H1 (cell line): ENCODE data around the gene FAM53A. TPM values are rescaled to one million over a fixed set of nuclear protein-coding genes. Genes with fewer than 3 reads are reported as not detected.

Source experiments
- CTCF ChIA-PET: fragments of 300-600 bp; sonication (Branson Sonifier 250); formaldehyde crosslinking; loops from one replicate; lab custom pipeline; 2021; ENCODE audit not compliant: partially characterized antibody; lab: Charles Lee
- POLR2A ChIA-PET: fragments of 300-600 bp; sonication (Branson Sonifier 250); formaldehyde crosslinking; loops from one replicate; lab custom pipeline; 2021; ENCODE audit warnings: inconsistent platforms; ENCODE audit not compliant: partially characterized antibody; lab: Charles Lee
- DNase-seq, 2 experiments: peaks; one replicate each; pipeline versions ENCODE4 v3.0.0 to v3.0.0-alpha.2; 2010 to 2022; ENCODE audit warnings: low spot score in 2 of 2, low read depth in 1 of 2, mixed read lengths in 1 of 2
- FAIRE-seq: peaks from 2 replicates; lab custom pipeline; 2011; peaks lifted over from hg19 to GRCh38; lab: Jason Lieb, UNC
- H2AFZ ChIP-seq: 2 replicates; pipeline ENCODE4 v1.8.1; 2012; ENCODE audit warnings: low read length, inconsistent platforms
- H2AK5ac ChIP-seq: 2 replicates; pipeline ENCODE4 v1.6.1; 2013; ENCODE audit warnings: low read depth, low read length
- H2BK120ac ChIP-seq: replicated peaks from 2 replicates; pipeline ENCODE3; 2013; ENCODE audit warnings: low read depth, low read length, inconsistent platforms
- H2BK12ac ChIP-seq: 2 replicates; pipeline ENCODE4 v1.6.1; 2013; ENCODE audit warnings: low read depth, low read length
- H2BK15ac ChIP-seq: 2 replicates; pipeline ENCODE4 v1.6.1; 2013; ENCODE audit warnings: low read length
- H2BK20ac ChIP-seq: 2 replicates; pipeline ENCODE4 v1.6.1; 2013; ENCODE audit warnings: low read length
- H2BK5ac ChIP-seq: 2 replicates; pipeline ENCODE4 v1.6.1; 2013; ENCODE audit warnings: low read depth, low read length
- H3K14ac ChIP-seq: 2 replicates; pipeline ENCODE4 v1.6.1; 2013; ENCODE audit warnings: inconsistent platforms; ENCODE audit not compliant: insufficient read length
- H3K18ac ChIP-seq: 2 replicates; pipeline ENCODE4 v1.6.1; 2013; ENCODE audit warnings: low read length; ENCODE audit errors: extremely low read depth
- H3K23ac ChIP-seq: 2 replicates; pipeline ENCODE4 v1.6.1; 2013; ENCODE audit warnings: inconsistent platforms; ENCODE audit not compliant: insufficient read length
- H3K23me2 ChIP-seq: 2 replicates; pipeline ENCODE4 v1.6.1; 2013; ENCODE audit warnings: low read depth, low read length
- H3K27ac ChIP-seq: 2 replicates; pipeline ENCODE4 v1.6.1; 2011; ENCODE audit warnings: low read depth, low read length, inconsistent platforms
- H3K27me3 ChIP-seq, 4 experiments: replicated peaks in 1 of 4; 1 replicate in 1 of 4; 2 replicates in 3 of 4; pipeline versions ENCODE4 v1.6.1 to v1.8.1; 2011 to 2013; ENCODE audit warnings: low read length in 3 of 4, mild to moderate bottlenecking in 3 of 4, inconsistent platforms in 2 of 4, mixed read lengths in 2 of 4, moderate library complexity in 1 of 4; ENCODE audit not compliant: control insufficient read depth in 3 of 4, insufficient read depth in 3 of 4; ENCODE audit errors: extremely low read depth in 1 of 4
- H3K36me3 ChIP-seq, 4 experiments: 2 replicates each; pipeline versions ENCODE4 v1.6.1 to v1.8.1; 2011 to 2013; ENCODE audit warnings: mild to moderate bottlenecking in 4 of 4, low read length in 3 of 4, moderate library complexity in 2 of 4, control low read depth in 1 of 4, inconsistent platforms in 1 of 4; ENCODE audit not compliant: insufficient read depth in 4 of 4, control insufficient read depth in 2 of 4
- H3K4ac ChIP-seq: replicated peaks from 2 replicates; pipeline ENCODE3; 2013; ENCODE audit warnings: low read length, low read depth, mixed read lengths, inconsistent platforms; ENCODE audit not compliant: insufficient read length
- H3K4me1 ChIP-seq, 4 experiments: replicated peaks in 1 of 4; 1 replicate in 1 of 4; 2 replicates in 3 of 4; pipeline versions ENCODE4 v1.6.1 to v1.8.1; 2011 to 2013; ENCODE audit warnings: low read length in 3 of 4, inconsistent platforms in 2 of 4, mixed read lengths in 1 of 4; ENCODE audit not compliant: insufficient read depth in 4 of 4, control insufficient read depth in 3 of 4
- H3K4me2 ChIP-seq, 2 experiments: 2 replicates each; pipeline versions ENCODE4 v1.6.1 to v1.8.1; 2011 to 2013; ENCODE audit warnings: low read depth in 2 of 2, low read length in 2 of 2, control low read depth in 1 of 2, inconsistent platforms in 1 of 2, mild to moderate bottlenecking in 1 of 2; ENCODE audit not compliant: insufficient read depth in 1 of 2
- H3K4me3 ChIP-seq, 4 experiments: fragments of 200-600, 300-600 bp in 1 of 4; sonication (generic), shearing (Covaris generic), sonication (Bioruptor Twin) in 1 of 4; 2 replicates each; pipeline versions ENCODE4 v1.5.1 to v1.8.1; 2011 to 2016; ENCODE audit warnings: low read length in 4 of 4, low read depth in 3 of 4, control low read depth in 2 of 4, inconsistent platforms in 2 of 4, mild to moderate bottlenecking in 2 of 4, mixed read lengths in 1 of 4, moderate library complexity in 1 of 4; ENCODE audit not compliant: insufficient read depth in 2 of 4; ENCODE audit errors: extremely low read depth in 1 of 4
- H3K56ac ChIP-seq: replicated peaks from 2 replicates; pipeline ENCODE3; 2013; ENCODE audit warnings: low read depth, mild to moderate bottlenecking, mixed read lengths, low read length, inconsistent platforms; ENCODE audit not compliant: insufficient read length
- H3K79me1 ChIP-seq: 2 replicates; pipeline ENCODE4 v1.6.1; 2013; ENCODE audit warnings: low read depth, low read length, control low read depth
- H3K79me2 ChIP-seq, 2 experiments: 2 replicates each; pipeline versions ENCODE4 v1.6.1 to v1.8.1; 2012 to 2013; ENCODE audit warnings: low read length in 2 of 2, mild to moderate bottlenecking in 2 of 2, inconsistent platforms in 1 of 2; ENCODE audit not compliant: insufficient read depth in 2 of 2, control insufficient read depth in 1 of 2
- H3K9ac ChIP-seq, 4 experiments: replicated peaks in 1 of 4; 1 replicate in 1 of 4; 2 replicates in 3 of 4; pipeline versions ENCODE4 v1.6.1 to v1.8.1; 2011 to 2013; ENCODE audit warnings: low read depth in 3 of 4, low read length in 3 of 4, control low read depth in 2 of 4, mild to moderate bottlenecking in 2 of 4, moderate library complexity in 2 of 4, inconsistent platforms in 1 of 4; ENCODE audit errors: extremely low read depth in 1 of 4
- H3K9me3 ChIP-seq, 2 experiments: 2 replicates each; pipeline versions ENCODE4 v1.6.1 to v1.8.1; 2012 to 2013; ENCODE audit warnings: mild to moderate bottlenecking in 2 of 2, moderate library complexity in 2 of 2, control low read depth in 1 of 2, inconsistent platforms in 1 of 2, low read depth in 1 of 2, low read length in 1 of 2, mixed read lengths in 1 of 2; ENCODE audit not compliant: insufficient read depth in 2 of 2
- H4K20me1 ChIP-seq, 2 experiments: replicated peaks in 1 of 2; 2 replicates each; pipeline versions ENCODE3 to v1.8.1; 2011 to 2013; ENCODE audit warnings: inconsistent platforms in 2 of 2, low read length in 2 of 2, mild to moderate bottlenecking in 1 of 2; ENCODE audit not compliant: insufficient read depth in 2 of 2, control insufficient read depth in 1 of 2
- H4K5ac ChIP-seq: 2 replicates; pipeline ENCODE4 v1.6.1; 2013; ENCODE audit warnings: low read length, low read depth, mixed read lengths, inconsistent platforms; ENCODE audit not compliant: insufficient read length
- H4K8ac ChIP-seq: 2 replicates; pipeline ENCODE4 v1.8.0; 2013; ENCODE audit warnings: mild to moderate bottlenecking, moderate library complexity, low read length, inconsistent platforms; ENCODE audit not compliant: insufficient read depth; ENCODE audit errors: extremely low read depth
- H4K91ac ChIP-seq: replicated peaks from 2 replicates; pipeline ENCODE3; 2013; ENCODE audit warnings: low read length, mixed read lengths, inconsistent platforms; ENCODE audit not compliant: insufficient read length
- CBX8 ChIP-seq: fragments of 300-800, 300-1000 bp; sonication (generic); IDR thresholded peaks from 2 replicates; pipeline ENCODE4 v1.7.1; 2016; ENCODE audit warnings: low read depth, low read length, borderline replicate concordance
- GABPA ChIP-seq: IDR thresholded peaks from 2 replicates; pipeline ENCODE4 v1.6.1; 2011; ENCODE audit warnings: mild to moderate bottlenecking, low read length, moderate library complexity, borderline replicate concordance; ENCODE audit not compliant: insufficient read depth
- HDAC2 ChIP-seq, 2 experiments: fragments of 300-600 bp in 1 of 2; sonication (generic) in 1 of 2; IDR thresholded peaks; 2 replicates each; pipeline ENCODE4 v1.6.1; 2011 to 2012; ENCODE audit warnings: low read depth in 2 of 2, low read length in 2 of 2, mild to moderate bottlenecking in 2 of 2, moderate library complexity in 2 of 2, borderline replicate concordance in 1 of 2, inconsistent platforms in 1 of 2
- KDM1A ChIP-seq: fragments of 200-600, 300-600 bp; sonication (generic); IDR thresholded peaks from 2 replicates; pipeline ENCODE4 v1.7.1; 2016; ENCODE audit warnings: mild to moderate bottlenecking, low read length, borderline replicate concordance
- PHF8 ChIP-seq: fragments of 200-600 bp; sonication (generic); conservative IDR thresholded peaks from 2 replicates; pipeline ENCODE4 v1.7.1; 2012; ENCODE audit warnings: low read depth, mild to moderate bottlenecking, inconsistent platforms, low read length, moderate library complexity
- RFX5 ChIP-seq: IDR thresholded peaks from 2 replicates; pipeline ENCODE4 v1.6.1; 2011; ENCODE audit warnings: low read depth, low read length, improper control_type of control experiment, borderline replicate concordance
- SIX5 ChIP-seq: IDR thresholded peaks from 2 replicates; pipeline ENCODE4 v1.6.1; 2011; ENCODE audit warnings: mild to moderate bottlenecking, low read depth, low read length
- WGBS, 2 experiments: shearing (Covaris generic) in 1 of 2; methylation state at CpG; one replicate each; pipeline versions ENCODE4 v1.1.6 to v1.1.7; 2013 to 2015; ENCODE audit warnings: low lambda C conversion rate in 2 of 2, mixed read lengths in 2 of 2, inconsistent platforms in 1 of 2, low coverage in 1 of 2, missing lambda C conversion rate in 1 of 2; ENCODE audit not compliant: insufficient replicate concordance in 2 of 2, insufficient coverage in 1 of 2, insufficient read length in 1 of 2; ENCODE audit errors: extremely low coverage in 1 of 2, missing lambda C conversion rate in 1 of 2; 5-methylcytosine and 5-hydroxymethylcytosine counted together
- polyA plus RNA-seq, 7 experiments: library from polyadenylated mRNA; depleted of rRNA in 3 of 7; stranded (reverse) in 5 of 7; unstranded in 2 of 7; fragments of >200 nt in 5 of 7; fragments of 200-250 nt in 2 of 7; gene quantifications; 1 replicate in 5 of 7; 2 replicates in 1 of 7; 4 replicates in 1 of 7; pipeline versions ENCODE4 v1.2.1 to v1.2.3, GENCODE V29; 2011 to 2013; ENCODE audit warnings: missing spikeins in 2 of 7, mixed read lengths in 2 of 7
- total RNA-seq: library from RNA; stranded (reverse); fragmentation: NEBNext Ultra II Directional; extraction: Animal tissue kit (Norgen Biotek cat#: 25700); gene quantifications from 2 replicates; pipeline ENCODE4 v1.2.1, GENCODE V29; 2021
- TF ChIP-seq, protein P1 (sequence below): IDR thresholded peaks from 2 replicates; pipeline ENCODE4 v1.6.1; 2011; ENCODE audit warnings: low read depth, mild to moderate bottlenecking, low read length; ENCODE audit not compliant: insufficient read depth

FAM53A gene
- total and polyA plus RNA-seq, 2 of the 8 experiments (the other 6 are each of a cell fraction or from before 2014, with no cell fraction given) = 1.9 to 2.0 TPM

DNA sequence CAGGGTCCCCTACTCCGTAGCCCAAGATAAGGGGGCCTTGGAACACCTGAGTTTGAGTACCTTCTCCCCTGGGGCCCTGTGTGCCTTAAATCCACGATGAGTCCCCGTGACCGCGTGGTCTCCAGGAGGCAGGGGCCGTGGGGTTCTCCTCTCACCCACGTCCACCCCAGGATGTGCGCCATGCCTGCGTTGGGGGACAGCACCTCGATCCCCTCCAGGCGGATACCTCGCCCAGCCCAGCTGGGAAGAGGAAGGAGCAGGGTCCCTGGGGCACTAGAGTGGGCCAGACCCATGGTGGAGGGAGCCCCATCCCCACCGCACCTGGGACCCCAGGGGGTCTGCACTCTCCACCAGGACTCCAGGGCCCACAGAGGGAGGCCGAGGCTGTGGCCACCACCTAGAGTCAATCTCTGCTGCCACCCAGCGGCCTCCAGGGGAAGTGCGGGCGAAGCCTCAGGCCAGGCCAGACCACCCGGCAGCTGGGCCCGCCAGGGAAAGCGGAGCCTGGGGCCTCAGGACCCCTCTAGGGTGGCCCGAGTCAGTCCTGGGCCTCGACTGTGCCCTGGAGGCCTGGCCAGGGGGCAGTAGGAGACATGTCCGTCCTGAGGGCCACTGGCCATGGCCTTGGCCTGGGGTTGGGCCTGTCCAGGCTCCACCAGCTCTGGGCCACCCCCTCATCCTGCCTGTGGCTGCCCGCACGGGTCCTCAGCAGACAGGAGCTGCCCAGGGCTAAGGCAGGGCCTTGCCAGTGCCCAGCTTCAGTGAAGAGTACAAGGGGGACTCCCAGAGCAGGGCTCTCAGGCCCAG lies 55.0 kb downstream of the FAM53A start:
- Histone ChIP-seq H3K4ac (no peak overlapping the region), H3K27ac (no peak overlapping the region), H3K4me2 (no peak overlapping the region), H3K14ac (no peak overlapping the region), H3K79me1 (no peaks in the 10 kb centered on the region), H2BK12ac (no peak overlapping the region; the same call in 1 of the 2 replicates), H2AK5ac (no peak overlapping the region), H3K9ac (no peak overlapping the region), H2BK15ac (no peak overlapping the region), H2BK20ac (no peak overlapping the region), H3K36me3 (no peaks in the 10 kb centered on the region), H3K23ac (no peak overlapping the region), H3K23me2 (no peaks in the 10 kb centered on the region), H4K8ac (no peak overlapping the region; the same call in 1 of the 2 replicates), H3K79me2 (no peaks in the 10 kb centered on the region), H2BK120ac (no peak overlapping the region), H3K4me1 (no peaks in the 10 kb centered on the region), H4K20me1 (peaks cover 0 to 5% of the 10 kb centered on the region in 2 experiments), H4K5ac (no peak overlapping the region), H2AFZ (no peak overlapping the region), H4K91ac (no peak overlapping the region), H3K4me3 (no peak overlapping the region), H3K27me3 (no peaks in the 10 kb centered on the region), H3K56ac (no peak overlapping the region), H2BK5ac (no peak overlapping the region), H3K9me3 (peaks cover 0 to 27% of the 10 kb centered on the region in 2 experiments; a peak in 2 of 4 replicates), H3K18ac (no peak overlapping the region)
- FAIRE-seq (no peak), DNase-seq (peak in 1 of 2 experiments; percentile 97)
- 52% methylated on average over 24 of the region's 25 CpGs; no CpG with 5 or more reads in 1 of the 2 experiments for WGBS, 2 experiments
- ChIA-PET CTCF (interaction anchor here (0.6 to 2.1 kb wide), 53 partner anchors 9 to 280 kb away, joined by 3 to 24 read pairs (median 4); no protein-coding TSS in a partner anchor), POLR2A (no interaction called here)
- TF ChIP-seq PHF8 (no peak), KDM1A (no peak), SIX5 (no peak), GABPA (peak; percentile 82), HDAC2 (IDR thresholded peaks at IDR 0.05; ENCODE audit: borderline replicate concordance in 1 of 2, low read depth in 2 of 2, low read length in 2 of 2) (peak in 1 of 2 experiments; percentile 9; a peak in 1 of 4 replicates), CBX8 (no peak), RFX5 (no peak)
- TF ChIP-seq, protein P1, sequence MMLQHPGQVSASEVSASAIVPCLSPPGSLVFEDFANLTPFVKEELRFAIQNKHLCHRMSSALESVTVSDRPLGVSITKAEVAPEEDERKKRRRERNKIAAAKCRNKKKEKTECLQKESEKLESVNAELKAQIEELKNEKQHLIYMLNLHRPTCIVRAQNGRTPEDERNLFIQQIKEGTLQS = no peak
